Ishikawa (cell line): ENCODE data around the gene SERPINB4.
A peak's percentile ranks its signal among the peaks of the same experiment; 100 is the strongest.

Experiments used
- CEBPB ChIP-seq: IDR thresholded peaks from 2 replicates; pipeline ENCODE4 v1.6.1; 2012
- CREB1 ChIP-seq: IDR thresholded peaks from 2 replicates; pipeline ENCODE4 v1.6.1; 2012; ENCODE audit warnings: low read depth
- EGR1 ChIP-seq: IDR thresholded peaks from 2 replicates; pipeline ENCODE4 v1.6.1; 2012
- EP300 ChIP-seq: IDR thresholded peaks from 2 replicates; pipeline ENCODE4 v1.6.1; 2012; ENCODE audit warnings: borderline replicate concordance
- FOXM1 ChIP-seq: IDR thresholded peaks from 2 replicates; pipeline ENCODE4 v1.6.1; 2012; ENCODE audit warnings: low read depth, borderline replicate concordance
- MAX ChIP-seq: IDR thresholded peaks from 2 replicates; pipeline ENCODE4 v1.6.1; 2012
- NFIC ChIP-seq: IDR thresholded peaks from 2 replicates; pipeline ENCODE4 v1.6.1; 2012
- RAD21 ChIP-seq: IDR thresholded peaks from 2 replicates; pipeline ENCODE4 v1.6.1; 2012; ENCODE audit warnings: low read depth
- REST ChIP-seq: IDR thresholded peaks from 2 replicates; pipeline ENCODE4 v1.6.1; 2012; ENCODE audit warnings: low read depth, mild to moderate bottlenecking
- TAF1 ChIP-seq: IDR thresholded peaks from 2 replicates; pipeline ENCODE4 v1.6.1; 2012; ENCODE audit warnings: low read depth, mild to moderate bottlenecking
- TCF12 ChIP-seq: IDR thresholded peaks from 2 replicates; pipeline ENCODE4 v1.6.1; 2012; ENCODE audit warnings: low read depth
- TEAD4 ChIP-seq: IDR thresholded peaks from 2 replicates; pipeline ENCODE4 v1.6.1; 2012
- USF1 ChIP-seq: IDR thresholded peaks from 2 replicates; pipeline ENCODE4 v1.6.1; 2012
- YY1 ChIP-seq: IDR thresholded peaks from 2 replicates; pipeline ENCODE4 v1.6.1; 2012; ENCODE audit warnings: low read depth
- ZBTB7A ChIP-seq: IDR thresholded peaks from 2 replicates; pipeline ENCODE4 v1.6.1; 2012; ENCODE audit warnings: low read depth

SERPINB4 gene

GRCh38 chr18:63591725-63592124, 52.3 kb downstream of the SERPINB4 start:
- TF ChIP-seq TEAD4 (no peak), FOXM1 (no peak), TAF1 (no peak), RAD21 (no peak), CREB1 (no peak), YY1 (no peak), CEBPB (no peak), EGR1 (no peak), MAX (no peak)

- TF ChIP-seq TEAD4 (no peak), REST (no peak), RAD21 (no peak), CEBPB (no peak), CREB1 (no peak), NFIC (no peak), TCF12 (no peak), EGR1 (no peak), YY1 (no peak), EP300 (no peak), USF1 (no peak), TAF1 (no peak), ZBTB7A (no peak), MAX (no peak), FOXM1 (no peak)
Measured at GRCh38 chr18:63590966-63591695, 52.9 kb downstream of the SERPINB4 start.

- no peak for TF ChIP-seq USF1
- TF ChIP-seq EP300, result no peak
- TF ChIP-seq EGR1, result no peak
- no peak for TF ChIP-seq TAF1
- no peak for TF ChIP-seq TEAD4
- no peak for TF ChIP-seq CEBPB
- no peak for TF ChIP-seq RAD21
- TF ChIP-seq ZBTB7A, result no peak
- TF ChIP-seq MAX, result no peak
- TF ChIP-seq NFIC, result no peak
- TF ChIP-seq CREB1, result no peak
- TF ChIP-seq REST, result no peak
- no peak for TF ChIP-seq FOXM1
- no peak for TF ChIP-seq YY1
Measured at GRCh38 chr18:63590373-63590772, 53.7 kb downstream of the SERPINB4 start.

GRCh38 chr18:63588909-63589308, 55.1 kb downstream of the SERPINB4 start:
- peak; percentile 34; the same call in 1 of the 2 replicates for TF ChIP-seq CEBPB
- no peak for TF ChIP-seq MAX
